Panc1 (cell line): ENCODE data around the gene NSMF.

Experiments used
- SIN3A ChIP-seq: IDR thresholded peaks from 2 replicates; pipeline ENCODE4 v1.6.1; 2012; ENCODE audit warnings: low read depth, mild to moderate bottlenecking, low read length, moderate library complexity, borderline replicate concordance; ENCODE audit not compliant: insufficient read depth
- TF ChIP-seq, protein P1 (sequence below), 2 experiments: IDR thresholded peaks; 2 replicates each; pipeline ENCODE4 v1.6.1; 2011 to 2012; ENCODE audit warnings: low read depth in 2 of 2, control low read depth in 1 of 2, low read length in 1 of 2, mild to moderate bottlenecking in 1 of 2, moderate library complexity in 1 of 2; ENCODE audit not compliant: insufficient read depth in 1 of 2

DNA sequence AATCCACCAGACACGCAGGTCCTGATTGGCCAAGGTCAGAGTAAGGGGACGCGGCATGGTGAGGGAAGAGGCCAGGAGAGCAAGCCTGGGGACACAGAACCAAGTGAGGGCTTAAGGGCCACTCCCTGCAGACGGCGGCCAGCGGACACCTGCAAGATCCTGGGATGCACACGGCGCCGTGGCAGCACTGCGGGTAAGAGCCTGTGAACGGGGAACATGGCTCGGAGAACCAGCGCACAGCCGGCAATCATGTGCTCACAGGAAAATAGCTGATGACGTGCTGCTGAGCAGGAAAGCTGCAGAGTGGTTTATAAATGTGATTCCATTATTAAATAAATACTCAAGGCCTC, 27.0 kb upstream of the NSMF start:
- no peak for TF ChIP-seq SIN3A
- TF ChIP-seq, protein P1, sequence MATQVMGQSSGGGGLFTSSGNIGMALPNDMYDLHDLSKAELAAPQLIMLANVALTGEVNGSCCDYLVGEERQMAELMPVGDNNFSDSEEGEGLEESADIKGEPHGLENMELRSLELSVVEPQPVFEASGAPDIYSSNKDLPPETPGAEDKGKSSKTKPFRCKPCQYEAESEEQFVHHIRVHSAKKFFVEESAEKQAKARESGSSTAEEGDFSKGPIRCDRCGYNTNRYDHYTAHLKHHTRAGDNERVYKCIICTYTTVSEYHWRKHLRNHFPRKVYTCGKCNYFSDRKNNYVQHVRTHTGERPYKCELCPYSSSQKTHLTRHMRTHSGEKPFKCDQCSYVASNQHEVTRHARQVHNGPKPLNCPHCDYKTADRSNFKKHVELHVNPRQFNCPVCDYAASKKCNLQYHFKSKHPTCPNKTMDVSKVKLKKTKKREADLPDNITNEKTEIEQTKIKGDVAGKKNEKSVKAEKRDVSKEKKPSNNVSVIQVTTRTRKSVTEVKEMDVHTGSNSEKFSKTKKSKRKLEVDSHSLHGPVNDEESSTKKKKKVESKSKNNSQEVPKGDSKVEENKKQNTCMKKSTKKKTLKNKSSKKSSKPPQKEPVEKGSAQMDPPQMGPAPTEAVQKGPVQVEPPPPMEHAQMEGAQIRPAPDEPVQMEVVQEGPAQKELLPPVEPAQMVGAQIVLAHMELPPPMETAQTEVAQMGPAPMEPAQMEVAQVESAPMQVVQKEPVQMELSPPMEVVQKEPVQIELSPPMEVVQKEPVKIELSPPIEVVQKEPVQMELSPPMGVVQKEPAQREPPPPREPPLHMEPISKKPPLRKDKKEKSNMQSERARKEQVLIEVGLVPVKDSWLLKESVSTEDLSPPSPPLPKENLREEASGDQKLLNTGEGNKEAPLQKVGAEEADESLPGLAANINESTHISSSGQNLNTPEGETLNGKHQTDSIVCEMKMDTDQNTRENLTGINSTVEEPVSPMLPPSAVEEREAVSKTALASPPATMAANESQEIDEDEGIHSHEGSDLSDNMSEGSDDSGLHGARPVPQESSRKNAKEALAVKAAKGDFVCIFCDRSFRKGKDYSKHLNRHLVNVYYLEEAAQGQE (IDR thresholded peaks at IDR 0.05; ENCODE audit: insufficient read depth in 1 of 2, low read depth in 2 of 2, low read length in 1 of 2), result no peak
